Central memory CD8-positive, alpha-beta T cell (primary cell): ENCODE results near the gene SPN.
"Not testable (repeated sequence)": the region's sequence is repeated elsewhere in the genome, so short reads cannot be mapped to it uniquely, and the experiment has no call there.

ENCODE experiments used
- ATAC-seq: fragments of 150-1000 bp; cut with Tn5 transposase; replicated peaks from 2 replicates; pipeline ENCODE4 v1.10.0; 2022; ENCODE audit warnings: mild to moderate bottlenecking, moderate FRiP score, moderate number of reproducible peaks; ENCODE audit not compliant: poor library complexity, severe bottlenecking; ENCODE audit errors: extremely low read depth
- DNase-seq, 2 donors: peaks; one replicate each; pipeline ENCODE4 v3.0.0; 2021; ENCODE audit warnings: low spot score in 2 of 2
- H3K27ac Mint-ChIP-seq: one replicate; pipeline ENCODE4 v1.8.0; 2022; ENCODE audit warnings: low read depth, mild to moderate bottlenecking, moderate library complexity, mixed read lengths
- H3K27me3 Mint-ChIP-seq: one replicate; pipeline ENCODE4 v1.8.0; 2022; ENCODE audit warnings: mixed read lengths
- H3K36me3 Mint-ChIP-seq: one replicate; pipeline ENCODE4 v1.8.0; 2022; ENCODE audit warnings: mild to moderate bottlenecking, moderate library complexity, mixed read lengths; ENCODE audit not compliant: insufficient read depth
- H3K4me1 Mint-ChIP-seq: one replicate; pipeline ENCODE4 v1.8.0; 2022; ENCODE audit warnings: mixed read lengths
- H3K4me3 Mint-ChIP-seq: one replicate; pipeline ENCODE4 v1.8.0; 2022; ENCODE audit warnings: mild to moderate bottlenecking, moderate library complexity, mixed read lengths
- H3K9me3 Mint-ChIP-seq: one replicate; pipeline ENCODE4 v1.8.0; 2022; ENCODE audit warnings: mixed read lengths

Gene SPN

GRCh38 chr16:29689490-29690351 is 26.7 kb downstream of the SPN start:
- not testable (repeated sequence) for H3K27ac Mint-ChIP-seq, H3K4me3 Mint-ChIP-seq, ATAC-seq, H3K27me3 Mint-ChIP-seq, DNase-seq, H3K9me3 Mint-ChIP-seq, H3K36me3 Mint-ChIP-seq
- H3K4me1 Mint-ChIP-seq = peaks cover 12% of the 10 kb centered on the region

GRCh38 chr16:29692606-29693005 is 29.6 kb downstream of the SPN start:
- DNase-seq, H3K27ac Mint-ChIP-seq, H3K9me3 Mint-ChIP-seq, ATAC-seq, H3K4me3 Mint-ChIP-seq, H3K27me3 Mint-ChIP-seq, H3K4me1 Mint-ChIP-seq: not testable (repeated sequence)
- H3K36me3 Mint-ChIP-seq = peaks cover 10% of the 10 kb centered on the region

GRCh38 chr16:29694384-29695195 is 31.5 kb downstream of the SPN start:
- ATAC-seq = no peak
- H3K27ac Mint-ChIP-seq = no peak overlapping the region

GRCh38 chr16:29695675-29696074 is 32.6 kb downstream of the SPN start:
- H3K4me1 Mint-ChIP-seq, H3K27ac Mint-ChIP-seq, H3K27me3 Mint-ChIP-seq, ATAC-seq, H3K4me3 Mint-ChIP-seq, DNase-seq, H3K9me3 Mint-ChIP-seq: not testable (repeated sequence)
- peaks cover 13% of the 10 kb centered on the region for H3K36me3 Mint-ChIP-seq

More at GRCh38 chr16:29694384-29695195, 31.5 kb downstream of the SPN start:
- no peak overlapping the region for H3K4me3 Mint-ChIP-seq
- H3K9me3 Mint-ChIP-seq = no peaks in the 10 kb centered on the region
- H3K4me1 Mint-ChIP-seq = peaks cover 6% of the 10 kb centered on the region
- no peak for DNase-seq
- H3K27me3 Mint-ChIP-seq = no peaks in the 10 kb centered on the region
- peaks cover 10% of the 10 kb centered on the region for H3K36me3 Mint-ChIP-seq

DNA sequence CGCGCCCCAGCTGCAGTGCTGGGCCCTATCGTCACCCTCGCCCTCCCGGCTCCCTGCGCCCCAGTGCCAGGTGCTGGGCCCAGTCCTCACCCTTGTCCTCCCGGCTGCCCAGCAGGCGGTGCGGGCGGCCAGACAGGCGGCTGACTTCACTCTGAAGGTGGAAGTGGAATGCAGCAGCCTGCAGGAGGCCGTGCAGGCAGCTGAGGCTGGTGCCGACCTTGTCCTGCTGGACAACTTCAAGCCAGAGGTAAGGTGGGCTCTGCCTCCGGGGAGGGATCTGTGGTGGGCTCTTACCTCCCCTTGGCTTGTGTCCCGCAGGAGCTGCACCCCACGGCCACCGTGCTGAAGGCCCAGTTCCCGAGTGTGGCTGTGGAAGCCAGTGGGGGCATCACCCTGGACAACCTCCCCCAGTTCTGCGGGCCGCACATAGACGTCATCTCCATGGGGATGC is 33.9 kb downstream of the SPN start:
- no peaks in the 10 kb centered on the region for H3K9me3 Mint-ChIP-seq

DNA sequence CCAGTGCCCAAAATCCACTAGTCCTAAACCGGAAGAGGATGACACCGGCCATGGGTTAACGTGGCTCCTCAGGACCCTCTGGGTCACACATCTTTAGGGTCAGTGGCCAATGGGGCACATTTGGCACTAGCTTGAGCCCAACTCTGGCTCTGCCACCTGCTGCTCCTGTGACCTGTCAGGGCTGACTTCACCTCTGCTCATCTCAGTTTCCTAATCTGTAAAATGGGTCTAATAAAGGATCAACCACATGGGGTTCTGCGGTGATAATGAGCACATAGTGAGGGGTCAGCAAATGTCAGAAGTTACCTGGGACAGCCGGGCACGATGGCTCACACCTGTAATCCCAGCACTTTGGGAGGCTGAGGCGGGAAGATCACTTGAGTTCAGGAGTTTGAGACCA is 34.3 kb downstream of the SPN start:
- DNase-seq = no peak
- H3K27ac Mint-ChIP-seq = no peak overlapping the region
- H3K36me3 Mint-ChIP-seq = peaks cover 14% of the 10 kb centered on the region
- no peak for ATAC-seq
- no peak overlapping the region for H3K4me3 Mint-ChIP-seq
- no peaks in the 10 kb centered on the region for H3K27me3 Mint-ChIP-seq
- H3K4me1 Mint-ChIP-seq = peaks cover 21% of the 10 kb centered on the region
- no peaks in the 10 kb centered on the region for H3K9me3 Mint-ChIP-seq

More for the DNA sequence above, 33.9 kb downstream of the SPN start:
- Mint-ChIP-seq H3K27ac (no peak overlapping the region), H3K4me3 (no peak overlapping the region), H3K4me1 (peaks cover 16% of the 10 kb centered on the region), H3K27me3 (no peaks in the 10 kb centered on the region), H3K36me3 (peaks cover 12% of the 10 kb centered on the region)
- ATAC-seq (no peak), DNase-seq (no peak)

GRCh38 chr16:29698042-29698441 is 35.0 kb downstream of the SPN start:
- no peak overlapping the region for H3K4me3 Mint-ChIP-seq
- peaks cover 27% of the 10 kb centered on the region for H3K4me1 Mint-ChIP-seq
- DNase-seq = no peak
- ATAC-seq = no peak
- no peaks in the 10 kb centered on the region for H3K27me3 Mint-ChIP-seq
- H3K27ac Mint-ChIP-seq = no peak overlapping the region
- no peaks in the 10 kb centered on the region for H3K9me3 Mint-ChIP-seq
- peaks cover 18% of the 10 kb centered on the region for H3K36me3 Mint-ChIP-seq

DNA sequence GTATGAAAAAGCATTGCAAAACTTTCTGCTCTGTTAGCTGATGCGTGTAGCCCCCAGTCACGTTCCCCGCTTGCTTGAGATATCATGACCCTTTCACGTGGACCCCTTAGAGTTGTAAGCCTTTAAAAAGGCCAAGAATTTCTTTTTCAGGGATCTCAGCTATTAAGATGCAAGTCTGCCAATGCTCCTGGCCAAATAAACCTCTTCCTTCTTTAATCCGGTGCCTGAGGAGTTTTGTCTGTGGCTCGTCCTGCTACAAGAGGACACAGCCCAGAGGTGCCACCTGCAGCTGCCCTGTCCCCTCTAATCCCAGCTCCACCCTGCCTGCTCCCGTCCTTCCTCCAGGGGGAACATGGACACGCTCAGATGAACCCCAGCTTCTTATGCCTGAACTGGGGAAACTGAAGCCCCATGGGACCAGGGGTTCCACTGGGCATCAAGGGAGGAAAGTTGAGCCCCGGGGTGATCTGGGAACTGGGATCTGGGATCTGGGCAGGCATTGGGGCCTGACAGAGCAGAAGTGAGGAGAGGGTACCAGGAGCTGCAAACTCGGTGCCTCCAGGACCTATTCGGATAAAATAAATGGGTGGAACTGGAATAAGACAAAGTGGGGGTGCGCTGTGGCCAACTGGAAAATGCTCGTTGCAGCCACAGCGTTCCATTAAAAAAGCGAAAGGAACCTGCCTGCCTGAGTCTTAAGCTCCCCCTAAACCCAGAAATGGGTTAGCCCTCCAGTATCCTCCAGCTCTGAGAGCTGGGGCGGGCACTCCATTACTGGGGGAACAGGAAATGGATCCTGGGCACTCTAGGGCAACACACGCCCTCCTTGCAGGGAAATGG is 35.7 kb downstream of the SPN start:
- peaks cover 19% of the 10 kb centered on the region for H3K36me3 Mint-ChIP-seq
- DNase-seq = no peak
- no peaks in the 10 kb centered on the region for H3K27me3 Mint-ChIP-seq
- no peaks in the 10 kb centered on the region for H3K9me3 Mint-ChIP-seq
- no peak for ATAC-seq
- peak overlapping the region; percentile 7 for H3K27ac Mint-ChIP-seq
- H3K4me3 Mint-ChIP-seq = peak overlapping the region; percentile 2
- peaks cover 32% of the 10 kb centered on the region for H3K4me1 Mint-ChIP-seq

DNA sequence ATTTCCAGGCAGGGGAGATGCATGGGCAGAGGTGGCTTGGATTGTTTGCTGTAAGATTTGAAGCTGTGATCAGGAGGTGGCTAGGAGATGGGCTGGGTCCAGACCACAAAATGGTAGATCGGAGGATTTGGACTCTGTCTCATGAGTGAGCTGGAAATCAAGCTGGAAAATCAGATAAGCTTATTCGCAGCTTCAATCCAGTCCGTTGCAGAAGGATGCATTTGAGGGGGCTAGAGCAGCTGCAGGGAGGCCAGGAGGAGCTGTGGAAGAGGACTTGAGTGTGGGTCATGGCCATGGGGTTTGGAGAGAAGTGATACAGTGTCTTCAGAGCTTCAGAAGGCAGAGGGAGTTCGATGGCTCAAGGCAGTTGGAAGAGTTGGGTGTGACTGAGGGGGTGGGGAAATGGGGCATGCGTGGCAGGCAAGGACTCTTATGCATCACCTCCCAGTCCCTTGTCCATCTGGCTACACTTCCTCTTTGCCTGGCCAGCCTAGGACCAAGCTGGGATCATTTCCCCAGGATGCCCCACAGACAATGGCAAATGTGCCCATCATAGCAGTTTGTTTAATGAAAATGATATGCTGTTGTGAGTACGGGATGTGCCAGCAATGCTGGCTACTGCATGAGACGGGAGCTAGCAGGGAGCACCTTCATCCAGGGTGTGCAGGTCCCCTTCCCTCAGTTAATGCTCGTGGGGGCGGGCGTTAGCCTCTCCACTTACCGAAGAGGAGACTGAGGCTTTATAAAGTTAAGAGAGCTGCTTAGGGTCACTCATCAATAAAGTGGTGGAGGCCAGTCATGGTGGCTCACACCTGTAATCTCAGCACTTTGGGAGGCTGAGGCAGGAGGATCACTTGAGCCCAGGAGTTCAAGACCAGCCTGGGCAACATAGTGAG is 36.5 kb downstream of the SPN start:
- H3K36me3 Mint-ChIP-seq = peaks cover 19% of the 10 kb centered on the region
- DNase-seq (no peak), ATAC-seq (no peak)
- no peaks in the 10 kb centered on the region for H3K27me3 Mint-ChIP-seq
- H3K27ac Mint-ChIP-seq = peak overlapping the region; percentile 7
- peak overlapping the region; percentile 2 for H3K4me3 Mint-ChIP-seq
- no peaks in the 10 kb centered on the region for H3K9me3 Mint-ChIP-seq
- peaks cover 32% of the 10 kb centered on the region for H3K4me1 Mint-ChIP-seq

DNA sequence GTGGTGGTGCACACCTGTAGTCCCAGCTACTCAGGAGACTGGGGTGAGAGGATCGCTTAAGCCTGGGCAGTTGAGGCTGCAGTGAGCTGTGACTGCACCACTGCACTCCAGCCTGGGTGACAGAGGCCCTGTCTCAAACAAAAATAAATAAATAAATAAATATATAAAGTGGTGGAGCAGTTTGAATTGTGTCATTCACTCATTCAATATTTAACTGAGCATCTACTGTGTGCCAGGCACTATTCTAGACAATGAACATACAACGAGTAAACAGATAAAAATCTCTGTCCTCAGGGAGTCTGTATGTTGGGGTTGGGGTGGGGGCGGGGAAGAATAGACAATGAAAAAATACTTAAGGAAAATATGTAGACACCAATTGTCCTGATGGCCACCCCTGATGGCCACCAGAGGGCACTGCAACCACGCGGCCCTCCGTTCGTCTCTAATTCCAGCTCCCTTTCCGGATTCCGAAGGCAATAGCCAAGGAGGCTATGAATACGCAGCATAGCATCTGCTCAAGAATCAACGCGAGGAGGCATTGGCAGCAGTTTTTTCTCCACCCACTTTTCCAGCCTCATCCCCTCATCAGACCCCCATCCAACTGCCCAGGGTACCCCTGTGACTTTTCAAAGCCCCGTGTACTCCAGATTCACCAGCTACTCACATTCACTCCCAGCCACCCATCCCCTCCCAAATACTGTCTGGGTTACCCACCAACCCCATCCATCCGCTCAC is 37.4 kb downstream of the SPN start:
- DNase-seq (peak; percentile 62 to 70), ATAC-seq (no peak)
- H3K9me3 Mint-ChIP-seq = no peaks in the 10 kb centered on the region
- peak overlapping the region; percentile 98 for H3K27ac Mint-ChIP-seq
- H3K4me3 Mint-ChIP-seq = peak overlapping the region; percentile 75
- no peaks in the 10 kb centered on the region for H3K27me3 Mint-ChIP-seq
- peaks cover 19% of the 10 kb centered on the region for H3K36me3 Mint-ChIP-seq
- peaks cover 32% of the 10 kb centered on the region for H3K4me1 Mint-ChIP-seq

DNA sequence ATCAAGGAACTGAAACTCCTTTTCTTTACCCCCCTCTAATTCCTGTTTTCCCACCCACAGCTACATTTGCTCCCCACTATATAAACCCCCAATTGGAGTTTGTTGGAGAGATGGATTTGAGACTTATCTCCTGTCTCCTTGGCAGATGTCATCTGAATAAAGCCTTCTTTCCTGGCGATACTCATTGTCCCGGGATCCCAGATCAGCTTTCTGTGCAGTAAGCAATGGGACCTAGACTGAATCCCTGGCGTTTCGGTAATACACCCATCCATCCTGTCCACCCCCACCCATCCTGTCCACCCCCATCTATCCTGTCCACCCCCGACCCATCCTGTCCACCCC is 38.1 kb downstream of the SPN start:
- H3K9me3 Mint-ChIP-seq = no peaks in the 10 kb centered on the region
- H3K4me1 Mint-ChIP-seq = peaks cover 32% of the 10 kb centered on the region

More for the DNA sequence above, 38.1 kb downstream of the SPN start:
- Mint-ChIP-seq H3K4me3 (peak overlapping the region; percentile 75), H3K27ac (peak overlapping the region; percentile 98), H3K27me3 (no peaks in the 10 kb centered on the region), H3K36me3 (peaks cover 17% of the 10 kb centered on the region)
- ATAC-seq (no peak), DNase-seq (no peak)
